ENCODE results near the gene RAMP3. TPM values are rescaled to one million over a fixed set of nuclear protein-coding genes. Genes with fewer than 3 reads are reported as not detected.

RAMP3 gene
- total and polyA plus RNA-seq, 10 of the 15 experiments (the other 5 are each of a cell fraction or from before 2014, with no cell fraction given), result not detected

DNA sequence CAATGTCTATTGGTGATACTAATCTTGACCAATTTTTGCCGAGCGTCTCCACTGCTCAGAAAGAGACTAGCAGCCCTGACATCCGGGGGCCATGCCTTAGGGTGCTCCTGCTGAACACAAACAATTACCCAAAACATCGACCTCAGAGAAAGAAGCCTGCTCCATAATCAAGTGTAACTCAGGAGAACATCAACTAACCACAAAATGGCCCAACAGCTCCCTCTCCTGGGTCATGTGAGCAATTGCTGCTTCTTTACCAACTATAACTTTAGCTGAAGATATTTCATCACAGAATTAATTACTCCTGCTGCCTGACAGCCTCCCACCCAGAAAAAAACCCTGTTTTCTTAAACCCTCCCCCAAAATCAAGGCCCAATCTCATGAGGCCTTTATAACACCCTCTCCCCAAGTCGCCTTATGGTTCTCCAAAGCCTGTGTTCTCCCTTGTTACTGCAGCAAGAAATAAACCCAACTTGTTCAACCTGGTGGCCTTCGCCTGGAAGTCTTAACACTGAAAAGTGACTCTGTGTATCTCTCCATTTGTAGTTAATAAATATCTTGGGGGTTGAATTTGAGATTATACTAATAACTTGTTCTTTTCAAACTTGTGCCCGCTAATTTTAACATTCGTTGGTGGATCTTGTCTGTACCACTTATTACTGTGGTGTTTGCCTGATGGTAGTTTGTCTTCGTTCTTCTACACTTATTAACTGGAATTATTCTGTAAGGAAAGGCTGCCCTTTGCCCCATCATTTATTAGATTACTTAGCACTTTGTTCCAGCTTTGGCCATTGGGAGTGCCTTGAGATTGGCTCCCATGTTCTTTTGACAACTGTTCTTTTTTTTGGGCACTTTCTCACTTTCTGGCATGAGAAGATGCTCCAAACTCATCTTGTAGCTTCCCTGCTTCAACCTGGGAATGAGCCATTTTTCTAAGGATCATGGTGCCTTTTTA lies 21.2 kb upstream of the RAMP3 start (continued):
- TF ChIP-seq, protein P1, sequence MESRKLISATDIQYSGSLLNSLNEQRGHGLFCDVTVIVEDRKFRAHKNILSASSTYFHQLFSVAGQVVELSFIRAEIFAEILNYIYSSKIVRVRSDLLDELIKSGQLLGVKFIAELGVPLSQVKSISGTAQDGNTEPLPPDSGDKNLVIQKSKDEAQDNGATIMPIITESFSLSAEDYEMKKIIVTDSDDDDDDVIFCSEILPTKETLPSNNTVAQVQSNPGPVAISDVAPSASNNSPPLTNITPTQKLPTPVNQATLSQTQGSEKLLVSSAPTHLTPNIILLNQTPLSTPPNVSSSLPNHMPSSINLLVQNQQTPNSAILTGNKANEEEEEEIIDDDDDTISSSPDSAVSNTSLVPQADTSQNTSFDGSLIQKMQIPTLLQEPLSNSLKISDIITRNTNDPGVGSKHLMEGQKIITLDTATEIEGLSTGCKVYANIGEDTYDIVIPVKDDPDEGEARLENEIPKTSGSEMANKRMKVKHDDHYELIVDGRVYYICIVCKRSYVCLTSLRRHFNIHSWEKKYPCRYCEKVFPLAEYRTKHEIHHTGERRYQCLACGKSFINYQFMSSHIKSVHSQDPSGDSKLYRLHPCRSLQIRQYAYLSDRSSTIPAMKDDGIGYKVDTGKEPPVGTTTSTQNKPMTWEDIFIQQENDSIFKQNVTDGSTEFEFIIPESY (IDR thresholded peaks at IDR 0.05), result no peak
- no peak for TF ChIP-seq JUND (IDR thresholded peaks at IDR 0.05; ENCODE audit: low read depth, low read length)
- no peak for TF ChIP-seq CHD2 (IDR thresholded peaks at IDR 0.05; ENCODE audit: borderline replicate concordance, low read depth, low read length)
- no peak for TF ChIP-seq STAT1 (conservative IDR thresholded peaks at IDR 0.05)
- TF ChIP-seq, protein P2, sequence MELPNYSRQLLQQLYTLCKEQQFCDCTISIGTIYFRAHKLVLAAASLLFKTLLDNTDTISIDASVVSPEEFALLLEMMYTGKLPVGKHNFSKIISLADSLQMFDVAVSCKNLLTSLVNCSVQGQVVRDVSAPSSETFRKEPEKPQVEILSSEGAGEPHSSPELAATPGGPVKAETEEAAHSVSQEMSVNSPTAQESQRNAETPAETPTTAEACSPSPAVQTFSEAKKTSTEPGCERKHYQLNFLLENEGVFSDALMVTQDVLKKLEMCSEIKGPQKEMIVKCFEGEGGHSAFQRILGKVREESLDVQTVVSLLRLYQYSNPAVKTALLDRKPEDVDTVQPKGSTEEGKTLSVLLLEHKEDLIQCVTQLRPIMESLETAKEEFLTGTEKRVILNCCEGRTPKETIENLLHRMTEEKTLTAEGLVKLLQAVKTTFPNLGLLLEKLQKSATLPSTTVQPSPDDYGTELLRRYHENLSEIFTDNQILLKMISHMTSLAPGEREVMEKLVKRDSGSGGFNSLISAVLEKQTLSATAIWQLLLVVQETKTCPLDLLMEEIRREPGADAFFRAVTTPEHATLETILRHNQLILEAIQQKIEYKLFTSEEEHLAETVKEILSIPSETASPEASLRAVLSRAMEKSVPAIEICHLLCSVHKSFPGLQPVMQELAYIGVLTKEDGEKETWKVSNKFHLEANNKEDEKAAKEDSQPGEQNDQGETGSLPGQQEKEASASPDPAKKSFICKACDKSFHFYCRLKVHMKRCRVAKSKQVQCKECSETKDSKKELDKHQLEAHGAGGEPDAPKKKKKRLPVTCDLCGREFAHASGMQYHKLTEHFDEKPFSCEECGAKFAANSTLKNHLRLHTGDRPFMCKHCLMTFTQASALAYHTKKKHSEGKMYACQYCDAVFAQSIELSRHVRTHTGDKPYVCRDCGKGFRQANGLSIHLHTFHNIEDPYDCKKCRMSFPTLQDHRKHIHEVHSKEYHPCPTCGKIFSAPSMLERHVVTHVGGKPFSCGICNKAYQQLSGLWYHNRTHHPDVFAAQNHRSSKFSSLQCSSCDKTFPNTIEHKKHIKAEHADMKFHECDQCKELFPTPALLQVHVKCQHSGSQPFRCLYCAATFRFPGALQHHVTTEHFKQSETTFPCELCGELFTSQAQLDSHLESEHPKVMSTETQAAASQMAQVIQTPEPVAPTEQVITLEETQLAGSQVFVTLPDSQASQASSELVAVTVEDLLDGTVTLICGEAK (IDR thresholded peaks at IDR 0.05; ENCODE audit: borderline replicate concordance), result no peak
- TF ChIP-seq, protein P3, sequence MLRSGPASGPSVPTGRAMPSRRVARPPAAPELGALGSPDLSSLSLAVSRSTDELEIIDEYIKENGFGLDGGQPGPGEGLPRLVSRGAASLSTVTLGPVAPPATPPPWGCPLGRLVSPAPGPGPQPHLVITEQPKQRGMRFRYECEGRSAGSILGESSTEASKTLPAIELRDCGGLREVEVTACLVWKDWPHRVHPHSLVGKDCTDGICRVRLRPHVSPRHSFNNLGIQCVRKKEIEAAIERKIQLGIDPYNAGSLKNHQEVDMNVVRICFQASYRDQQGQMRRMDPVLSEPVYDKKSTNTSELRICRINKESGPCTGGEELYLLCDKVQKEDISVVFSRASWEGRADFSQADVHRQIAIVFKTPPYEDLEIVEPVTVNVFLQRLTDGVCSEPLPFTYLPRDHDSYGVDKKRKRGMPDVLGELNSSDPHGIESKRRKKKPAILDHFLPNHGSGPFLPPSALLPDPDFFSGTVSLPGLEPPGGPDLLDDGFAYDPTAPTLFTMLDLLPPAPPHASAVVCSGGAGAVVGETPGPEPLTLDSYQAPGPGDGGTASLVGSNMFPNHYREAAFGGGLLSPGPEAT (IDR thresholded peaks at IDR 0.05; ENCODE audit: low read depth), result no peak
- TF ChIP-seq NRF1 (conservative IDR thresholded peaks at IDR 0.05; ENCODE audit: low read depth, low read length), result no peak
- TF ChIP-seq, protein P4, sequence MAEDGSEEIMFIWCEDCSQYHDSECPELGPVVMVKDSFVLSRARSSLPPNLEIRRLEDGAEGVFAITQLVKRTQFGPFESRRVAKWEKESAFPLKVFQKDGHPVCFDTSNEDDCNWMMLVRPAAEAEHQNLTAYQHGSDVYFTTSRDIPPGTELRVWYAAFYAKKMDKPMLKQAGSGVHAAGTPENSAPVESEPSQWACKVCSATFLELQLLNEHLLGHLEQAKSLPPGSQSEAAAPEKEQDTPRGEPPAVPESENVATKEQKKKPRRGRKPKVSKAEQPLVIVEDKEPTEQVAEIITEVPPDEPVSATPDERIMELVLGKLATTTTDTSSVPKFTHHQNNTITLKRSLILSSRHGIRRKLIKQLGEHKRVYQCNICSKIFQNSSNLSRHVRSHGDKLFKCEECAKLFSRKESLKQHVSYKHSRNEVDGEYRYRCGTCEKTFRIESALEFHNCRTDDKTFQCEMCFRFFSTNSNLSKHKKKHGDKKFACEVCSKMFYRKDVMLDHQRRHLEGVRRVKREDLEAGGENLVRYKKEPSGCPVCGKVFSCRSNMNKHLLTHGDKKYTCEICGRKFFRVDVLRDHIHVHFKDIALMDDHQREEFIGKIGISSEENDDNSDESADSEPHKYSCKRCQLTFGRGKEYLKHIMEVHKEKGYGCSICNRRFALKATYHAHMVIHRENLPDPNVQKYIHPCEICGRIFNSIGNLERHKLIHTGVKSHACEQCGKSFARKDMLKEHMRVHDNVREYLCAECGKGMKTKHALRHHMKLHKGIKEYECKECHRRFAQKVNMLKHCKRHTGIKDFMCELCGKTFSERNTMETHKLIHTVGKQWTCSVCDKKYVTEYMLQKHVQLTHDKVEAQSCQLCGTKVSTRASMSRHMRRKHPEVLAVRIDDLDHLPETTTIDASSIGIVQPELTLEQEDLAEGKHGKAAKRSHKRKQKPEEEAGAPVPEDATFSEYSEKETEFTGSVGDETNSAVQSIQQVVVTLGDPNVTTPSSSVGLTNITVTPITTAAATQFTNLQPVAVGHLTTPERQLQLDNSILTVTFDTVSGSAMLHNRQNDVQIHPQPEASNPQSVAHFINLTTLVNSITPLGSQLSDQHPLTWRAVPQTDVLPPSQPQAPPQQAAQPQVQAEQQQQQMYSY (CRISPR knock-in tag; IDR thresholded peaks at IDR 0.05), result no peak
- no peak for TF ChIP-seq SIN3A (IDR thresholded peaks at IDR 0.05; ENCODE audit: low read depth, low read length)
- TF ChIP-seq NFYB (IDR thresholded peaks at IDR 0.05; ENCODE audit: insufficient read depth, low read depth, low read length), result no peak
- no peak for TF ChIP-seq PAX5 (IDR thresholded peaks at IDR 0.05; ENCODE audit: borderline replicate concordance, low read depth, low read length)
- no peak for TF ChIP-seq BACH1 (IDR thresholded peaks at IDR 0.05; ENCODE audit: borderline replicate concordance)
- no peak for TF ChIP-seq ESRRA (IDR thresholded peaks at IDR 0.05; ENCODE audit: low read length)
- no peak for TF ChIP-seq CREM (IDR thresholded peaks at IDR 0.05; ENCODE audit: low read depth)
- TF ChIP-seq KAT2A (conservative IDR thresholded peaks at IDR 0.05; ENCODE audit: control insufficient read depth, low read depth, low read length), result no peak

All from GM12878 (cell line).